Activated naive CD4-positive, alpha-beta T cell treated with anti-CD3 and anti-CD28 coated beads, Interleukin-2, amount 50 U/mL, for 24 hours (primary cell): Measurements from ENCODE around the gene ANGPTL2.

Source experiments
- H3K27ac Mint-ChIP-seq: one replicate; pipeline ENCODE4 v1.8.0; 2021; ENCODE audit warnings: mild to moderate bottlenecking, mixed read lengths
- H3K27me3 Mint-ChIP-seq: one replicate; pipeline ENCODE4 v1.8.0; 2021; ENCODE audit warnings: mixed read lengths
- H3K36me3 Mint-ChIP-seq: one replicate; pipeline ENCODE4 v1.8.0; 2021; ENCODE audit warnings: mixed read lengths
- H3K4me1 Mint-ChIP-seq: one replicate; pipeline ENCODE4 v1.8.0; 2021; ENCODE audit warnings: mixed read lengths
- H3K4me3 Mint-ChIP-seq: one replicate; pipeline ENCODE4 v1.8.0; 2021; ENCODE audit warnings: mild to moderate bottlenecking, mixed read lengths
- H3K9me3 Mint-ChIP-seq: one replicate; pipeline ENCODE4 v1.8.0; 2021; ENCODE audit warnings: mixed read lengths

The ANGPTL2 gene

GRCh38 chr9:127118597-127119319, 3.7 kb downstream of the ANGPTL2 start:
- no peak overlapping the region for H3K4me3 Mint-ChIP-seq
- peaks cover 7% of the 10 kb centered on the region for H3K4me1 Mint-ChIP-seq
- no peaks in the 10 kb centered on the region for H3K9me3 Mint-ChIP-seq
- H3K27ac Mint-ChIP-seq: no peak overlapping the region
- H3K27me3 Mint-ChIP-seq: peaks cover 6% of the 10 kb centered on the region
- H3K36me3 Mint-ChIP-seq: peaks cover 1% of the 10 kb centered on the region

GRCh38 chr9:127117801-127118200, 4.6 kb downstream of the ANGPTL2 start:
- Mint-ChIP-seq H3K27ac (no peak overlapping the region), H3K9me3 (no peaks in the 10 kb centered on the region), H3K4me3 (no peak overlapping the region), H3K4me1 (peaks cover 7% of the 10 kb centered on the region), H3K27me3 (peaks cover 6% of the 10 kb centered on the region), H3K36me3 (peaks cover 1% of the 10 kb centered on the region)

- H3K9me3 Mint-ChIP-seq: no peaks in the 10 kb centered on the region
- peaks cover 1% of the 10 kb centered on the region for H3K36me3 Mint-ChIP-seq
- H3K4me1 Mint-ChIP-seq: peaks cover 7% of the 10 kb centered on the region
- H3K27ac Mint-ChIP-seq: no peak overlapping the region
- peaks cover 6% of the 10 kb centered on the region for H3K27me3 Mint-ChIP-seq
- no peak overlapping the region for H3K4me3 Mint-ChIP-seq
These were observed 5.5 kb downstream of the ANGPTL2 start for GRCh38 chr9:127116957-127117356.

- H3K9me3 Mint-ChIP-seq: no peaks in the 10 kb centered on the region
- H3K27ac Mint-ChIP-seq: no peak overlapping the region
- H3K27me3 Mint-ChIP-seq: peaks cover 5% of the 10 kb centered on the region
- H3K36me3 Mint-ChIP-seq: peaks cover 1% of the 10 kb centered on the region
- peaks cover 5% of the 10 kb centered on the region for H3K4me1 Mint-ChIP-seq
- H3K4me3 Mint-ChIP-seq: no peak overlapping the region
These were observed 6.2 kb downstream of the ANGPTL2 start for GRCh38 chr9:127116088-127116726.

DNA sequence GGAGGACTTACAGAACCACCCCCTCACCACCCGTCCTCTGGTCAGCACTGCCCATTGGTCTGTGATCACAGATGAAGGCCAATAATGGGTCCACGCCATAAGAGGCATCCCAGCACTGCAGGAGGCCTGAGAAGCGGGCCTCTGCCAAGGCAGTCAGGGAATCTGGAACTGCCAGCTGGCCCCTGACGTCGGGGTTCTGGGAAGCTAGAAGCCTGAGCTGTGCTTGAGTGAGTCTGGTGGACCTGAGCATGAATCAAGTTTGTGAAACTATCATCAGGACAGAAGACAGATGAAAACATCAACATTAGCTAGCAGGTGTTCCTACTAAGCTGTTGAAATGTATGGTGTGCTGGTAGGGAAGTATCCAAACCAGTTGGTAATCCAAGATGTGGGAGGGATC, 7.8 kb downstream of the ANGPTL2 start:
- H3K36me3 Mint-ChIP-seq: peaks cover 1% of the 10 kb centered on the region

GRCh38 chr9:127113191-127113972, 9.1 kb downstream of the ANGPTL2 start:
- H3K36me3 Mint-ChIP-seq: peaks cover 1% of the 10 kb centered on the region
- H3K4me1 Mint-ChIP-seq: peaks cover 4% of the 10 kb centered on the region
- H3K27ac Mint-ChIP-seq: no peak overlapping the region
- H3K27me3 Mint-ChIP-seq: no peaks in the 10 kb centered on the region
- H3K9me3 Mint-ChIP-seq: no peaks in the 10 kb centered on the region
- no peak overlapping the region for H3K4me3 Mint-ChIP-seq

More for the DNA sequence above, 7.8 kb downstream of the ANGPTL2 start:
- Mint-ChIP-seq H3K4me1 (peaks cover 4% of the 10 kb centered on the region), H3K27ac (no peak overlapping the region), H3K9me3 (no peaks in the 10 kb centered on the region), H3K27me3 (no peaks in the 10 kb centered on the region), H3K4me3 (no peak overlapping the region)

GRCh38 chr9:127112735-127113161, 9.7 kb downstream of the ANGPTL2 start:
- H3K4me3 Mint-ChIP-seq: no peak overlapping the region
- H3K4me1 Mint-ChIP-seq: peaks cover 4% of the 10 kb centered on the region
- no peak overlapping the region for H3K27ac Mint-ChIP-seq
- no peaks in the 10 kb centered on the region for H3K9me3 Mint-ChIP-seq
- no peaks in the 10 kb centered on the region for H3K27me3 Mint-ChIP-seq
- peaks cover 1% of the 10 kb centered on the region for H3K36me3 Mint-ChIP-seq

GRCh38 chr9:127112056-127112455, 10.4 kb downstream of the ANGPTL2 start:
- Mint-ChIP-seq H3K4me3 (no peak overlapping the region), H3K27me3 (no peaks in the 10 kb centered on the region), H3K36me3 (no peaks in the 10 kb centered on the region), H3K9me3 (no peaks in the 10 kb centered on the region), H3K27ac (no peak overlapping the region), H3K4me1 (peaks cover 4% of the 10 kb centered on the region)

DNA sequence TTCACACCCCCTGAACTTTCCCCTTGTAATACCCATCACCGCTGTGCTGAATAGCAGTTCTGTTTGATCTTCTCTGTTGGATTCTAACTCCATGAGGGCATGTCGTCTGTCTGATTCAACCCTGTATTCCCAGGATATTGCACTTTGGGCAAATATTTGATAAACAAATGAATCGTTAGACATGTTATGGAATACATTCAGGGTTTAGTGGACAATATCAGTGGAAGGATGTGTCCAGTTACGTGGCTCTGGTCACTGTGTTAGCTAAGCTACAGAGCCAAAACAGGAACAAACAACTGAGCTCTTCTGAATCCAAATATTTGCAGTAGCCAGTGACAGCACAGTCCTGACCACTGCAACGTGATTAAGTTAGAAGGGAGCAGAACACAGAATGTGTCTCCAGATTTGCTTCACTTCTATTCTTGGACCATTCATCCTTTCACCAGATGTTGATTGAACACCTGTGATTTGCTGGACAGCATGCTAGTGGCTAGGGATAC, 13.2 kb downstream of the ANGPTL2 start:
- no peaks in the 10 kb centered on the region for H3K27me3 Mint-ChIP-seq
- H3K27ac Mint-ChIP-seq: no peak overlapping the region
- H3K9me3 Mint-ChIP-seq: no peaks in the 10 kb centered on the region
- H3K36me3 Mint-ChIP-seq: no peaks in the 10 kb centered on the region
- H3K4me1 Mint-ChIP-seq: no peaks in the 10 kb centered on the region
- H3K4me3 Mint-ChIP-seq: no peak overlapping the region

DNA sequence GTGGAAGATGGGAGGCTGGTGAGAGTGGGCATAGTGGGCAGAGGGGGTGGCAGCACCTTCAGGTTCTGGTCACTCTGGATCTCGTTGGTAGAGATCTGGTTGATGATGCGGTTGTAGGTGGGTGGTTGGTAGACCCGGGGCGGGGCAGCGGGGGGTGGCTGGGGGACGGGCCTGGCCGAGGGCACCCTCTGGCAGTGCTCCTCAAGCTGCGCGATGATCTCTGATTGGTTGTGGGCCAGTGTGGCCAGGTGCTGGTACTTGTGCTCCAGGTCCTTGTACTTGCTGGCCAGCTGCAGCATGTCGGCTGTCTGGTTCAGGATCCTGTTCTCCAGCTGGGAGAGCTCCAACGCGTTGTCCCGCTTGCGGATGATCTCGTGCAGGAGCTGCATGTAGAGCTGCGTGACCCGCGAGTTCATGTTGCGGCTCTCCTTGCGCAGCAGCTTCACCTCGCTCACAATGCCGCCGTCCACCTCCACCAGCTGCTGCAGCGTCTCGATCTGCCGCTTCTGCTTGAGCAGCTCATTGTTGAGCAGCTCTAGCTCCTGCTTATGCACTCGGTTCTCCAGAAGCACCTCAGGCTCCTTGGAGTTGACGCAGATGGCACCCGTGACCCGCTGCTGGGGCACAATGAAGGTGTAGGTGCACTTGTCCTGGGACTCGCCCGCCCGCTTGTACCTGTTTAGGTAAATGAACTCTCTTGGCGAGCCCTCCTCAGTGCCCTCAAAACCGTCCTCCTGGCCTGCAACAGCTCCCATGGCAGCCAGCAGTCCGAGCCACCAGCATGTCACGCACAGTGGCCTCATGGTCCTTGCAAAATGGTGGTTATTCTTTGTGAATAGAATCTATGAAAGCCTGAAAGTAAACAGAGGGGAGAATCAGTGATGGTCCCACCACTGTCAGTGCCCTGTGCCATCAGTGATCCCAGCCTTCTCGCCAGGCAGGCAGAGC, 14.2 kb downstream of the ANGPTL2 start:
- Mint-ChIP-seq H3K9me3 (no peaks in the 10 kb centered on the region), H3K36me3 (no peaks in the 10 kb centered on the region), H3K27ac (no peak overlapping the region), H3K27me3 (no peaks in the 10 kb centered on the region), H3K4me1 (no peaks in the 10 kb centered on the region), H3K4me3 (no peak overlapping the region)

DNA sequence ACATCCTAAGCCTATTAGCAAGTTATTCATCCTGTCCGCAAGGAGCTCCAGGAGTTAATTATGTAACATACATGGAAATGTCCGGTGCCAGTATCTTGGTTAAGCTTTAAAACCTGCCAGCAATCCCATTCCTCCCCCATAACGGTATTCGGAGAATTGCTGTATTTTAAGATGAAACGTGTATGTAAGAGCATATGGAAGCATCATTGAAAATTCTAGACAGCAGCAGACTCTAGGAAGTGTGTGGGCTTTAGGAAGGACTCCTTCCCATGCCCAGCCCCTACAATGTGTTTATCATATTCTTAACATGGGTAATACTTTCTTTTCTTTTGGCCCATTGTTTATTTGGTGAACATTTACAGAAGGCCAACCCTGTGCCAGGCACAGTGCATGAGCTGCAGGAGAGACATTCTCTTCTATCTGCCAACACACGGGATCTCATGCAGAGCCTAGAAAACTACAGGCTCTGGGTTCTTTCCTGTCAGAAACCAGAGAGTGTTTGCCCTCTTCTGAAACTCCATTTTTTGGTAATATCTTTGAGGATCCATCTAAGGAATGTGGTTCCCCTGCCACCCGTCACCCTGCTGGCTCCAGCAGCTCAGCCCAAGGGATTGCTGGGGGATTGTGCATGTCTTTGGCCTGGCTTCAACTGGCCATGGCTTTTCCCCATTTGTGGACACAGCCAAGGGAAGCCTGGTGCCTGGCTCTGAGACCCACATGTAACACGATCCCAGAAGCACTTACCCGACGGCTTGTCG, 15.1 kb downstream of the ANGPTL2 start:
- H3K4me1 Mint-ChIP-seq: no peaks in the 10 kb centered on the region
- no peak overlapping the region for H3K27ac Mint-ChIP-seq
- H3K9me3 Mint-ChIP-seq: no peaks in the 10 kb centered on the region
- no peaks in the 10 kb centered on the region for H3K36me3 Mint-ChIP-seq
- no peak overlapping the region for H3K4me3 Mint-ChIP-seq
- no peaks in the 10 kb centered on the region for H3K27me3 Mint-ChIP-seq

GRCh38 chr9:127106466-127106855, 16.0 kb downstream of the ANGPTL2 start:
- H3K4me3 Mint-ChIP-seq: no peak overlapping the region
- H3K36me3 Mint-ChIP-seq: no peaks in the 10 kb centered on the region
- no peaks in the 10 kb centered on the region for H3K4me1 Mint-ChIP-seq
- no peaks in the 10 kb centered on the region for H3K27me3 Mint-ChIP-seq
- no peak overlapping the region for H3K27ac Mint-ChIP-seq
- no peaks in the 10 kb centered on the region for H3K9me3 Mint-ChIP-seq

DNA sequence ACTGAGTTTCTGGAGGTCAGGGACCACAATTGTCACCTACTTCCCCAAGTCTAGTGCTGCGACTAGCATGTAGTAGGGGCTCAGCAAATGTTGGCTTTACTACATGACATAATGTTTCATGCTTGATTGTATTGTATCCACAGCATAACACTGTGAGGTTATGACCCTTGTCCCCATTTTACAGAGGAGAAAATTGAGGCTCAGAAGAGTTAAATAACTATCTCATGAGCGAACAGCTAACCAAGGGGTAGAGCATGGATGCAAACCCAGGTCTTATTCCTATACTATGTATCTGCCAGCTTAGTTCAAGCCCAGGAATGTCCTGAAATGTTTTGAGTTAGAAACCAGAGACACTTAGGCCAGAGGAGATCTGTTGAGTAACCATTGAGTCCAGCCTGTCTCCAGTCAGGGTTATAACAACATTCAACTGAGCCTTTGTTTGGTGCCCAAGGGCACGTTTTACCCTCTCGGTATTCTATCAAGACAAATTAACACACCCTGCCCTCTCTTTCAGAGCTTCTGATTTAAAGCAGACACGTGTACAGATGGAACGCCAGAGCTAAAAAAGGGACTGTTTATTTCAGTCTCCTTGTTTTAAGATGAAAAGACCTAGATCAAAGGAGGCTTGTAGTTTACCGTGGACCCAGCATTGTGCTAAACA, 16.5 kb downstream of the ANGPTL2 start:
- Mint-ChIP-seq H3K4me3 (no peak overlapping the region), H3K4me1 (no peaks in the 10 kb centered on the region), H3K27ac (no peak overlapping the region), H3K9me3 (no peaks in the 10 kb centered on the region), H3K36me3 (no peaks in the 10 kb centered on the region), H3K27me3 (no peaks in the 10 kb centered on the region)
